Panc1 (cell line): Measurements from ENCODE around the gene TFEB.

Source experiments
- CTCF ChIP-seq: fragments of 450-650 bp; IDR thresholded peaks from 2 replicates; pipeline ENCODE4 v1.5.1; 2017; ENCODE audit warnings: mild to moderate bottlenecking
- POLR2AphosphoS5 ChIP-seq: IDR thresholded peaks from 2 replicates; pipeline ENCODE4 v1.6.1; 2012; ENCODE audit warnings: mild to moderate bottlenecking, low read depth, low read length, moderate library complexity
- REST ChIP-seq, 2 experiments: IDR thresholded peaks; 2 replicates each; pipeline ENCODE4 v1.6.1; 2011 to 2012; ENCODE audit warnings: low read depth in 2 of 2, control low read depth in 1 of 2, low read length in 1 of 2, mild to moderate bottlenecking in 1 of 2, moderate library complexity in 1 of 2; ENCODE audit not compliant: insufficient read depth in 1 of 2
- SIN3A ChIP-seq: IDR thresholded peaks from 2 replicates; pipeline ENCODE4 v1.6.1; 2012; ENCODE audit warnings: low read depth, mild to moderate bottlenecking, low read length, moderate library complexity, borderline replicate concordance; ENCODE audit not compliant: insufficient read depth
- TCF7L2 ChIP-seq: IDR thresholded peaks from 2 replicates; pipeline ENCODE4 v1.6.1; 2011; ENCODE audit warnings: mild to moderate bottlenecking, low read depth, low read length, inconsistent platforms

- TF ChIP-seq CTCF, result no peak
- no peak for TF ChIP-seq POLR2AphosphoS5
- TF ChIP-seq TCF7L2, result no peak
- no peak for TF ChIP-seq REST (IDR thresholded peaks at IDR 0.05; ENCODE audit: insufficient read depth in 1 of 2, low read depth in 2 of 2, low read length in 1 of 2)
- no peak for TF ChIP-seq SIN3A
Observed at GRCh38 chr6:41641352-41641925, 94.0 kb downstream of the TFEB start.
